ENCODE measurements around the gene ARAP2.

DNA sequence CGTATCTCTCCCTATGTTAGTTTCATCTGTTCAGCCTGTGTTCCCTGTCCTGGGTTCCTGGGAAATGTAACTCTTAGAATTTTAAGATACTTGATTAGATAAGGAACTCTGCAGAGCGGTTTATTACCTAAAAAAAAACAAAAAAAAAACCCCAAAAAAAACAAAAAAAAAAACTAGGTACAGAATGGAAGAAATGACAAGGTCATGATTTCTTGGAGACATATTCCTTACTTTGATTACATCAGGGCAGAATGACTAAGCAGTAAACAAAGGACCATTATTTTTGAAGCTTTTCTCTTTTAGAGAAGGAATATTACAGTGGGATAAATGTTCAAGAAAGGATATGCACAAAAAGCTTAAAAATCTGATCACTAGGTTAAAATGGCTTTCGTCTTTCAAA, 171.8 kb downstream of the ARAP2 start:
- TF ChIP-seq, protein P1, sequence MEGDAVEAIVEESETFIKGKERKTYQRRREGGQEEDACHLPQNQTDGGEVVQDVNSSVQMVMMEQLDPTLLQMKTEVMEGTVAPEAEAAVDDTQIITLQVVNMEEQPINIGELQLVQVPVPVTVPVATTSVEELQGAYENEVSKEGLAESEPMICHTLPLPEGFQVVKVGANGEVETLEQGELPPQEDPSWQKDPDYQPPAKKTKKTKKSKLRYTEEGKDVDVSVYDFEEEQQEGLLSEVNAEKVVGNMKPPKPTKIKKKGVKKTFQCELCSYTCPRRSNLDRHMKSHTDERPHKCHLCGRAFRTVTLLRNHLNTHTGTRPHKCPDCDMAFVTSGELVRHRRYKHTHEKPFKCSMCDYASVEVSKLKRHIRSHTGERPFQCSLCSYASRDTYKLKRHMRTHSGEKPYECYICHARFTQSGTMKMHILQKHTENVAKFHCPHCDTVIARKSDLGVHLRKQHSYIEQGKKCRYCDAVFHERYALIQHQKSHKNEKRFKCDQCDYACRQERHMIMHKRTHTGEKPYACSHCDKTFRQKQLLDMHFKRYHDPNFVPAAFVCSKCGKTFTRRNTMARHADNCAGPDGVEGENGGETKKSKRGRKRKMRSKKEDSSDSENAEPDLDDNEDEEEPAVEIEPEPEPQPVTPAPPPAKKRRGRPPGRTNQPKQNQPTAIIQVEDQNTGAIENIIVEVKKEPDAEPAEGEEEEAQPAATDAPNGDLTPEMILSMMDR (IDR thresholded peaks at IDR 0.05; ENCODE audit: insufficient read depth, low read length, poor library complexity, severe bottlenecking) = no peak
- TF ChIP-seq EZH2phosphoT487 (conservative IDR thresholded peaks at IDR 0.05; ENCODE audit: low read length) = no peak

Measured in SU-DHL-6 (cell line).